Thymus (tissue), 11 donors: Measurements from ENCODE around the gene IRF4. TPM values are rescaled to one million over a fixed set of nuclear protein-coding genes. Genes with fewer than 3 reads are reported as not detected.

Experiments used
- DNase-seq, 9 donors: peaks; one replicate each; pipeline ENCODE4 v3.0.0-alpha.2; 2013; ENCODE audit warnings: low spot score in 9 of 9, low read depth in 6 of 9, missing footprints in 1 of 9
- H3K27ac ChIP-seq, 2 donors: one replicate each; pipeline ENCODE4 v1.5.1; 2013; ENCODE audit warnings: control low read depth in 1 of 2, low read depth in 1 of 2, low read length in 1 of 2, mild to moderate bottlenecking in 1 of 2, moderate library complexity in 1 of 2
- H3K27me3 ChIP-seq, 2 donors: one replicate each; pipeline ENCODE4 v1.5.1; 2013; ENCODE audit warnings: low read length in 1 of 2; ENCODE audit not compliant: control insufficient read depth in 2 of 2, insufficient read depth in 1 of 2
- H3K36me3 ChIP-seq, 2 donors: one replicate each; pipeline ENCODE4 v1.5.1; 2013; ENCODE audit warnings: low read length in 1 of 2, mild to moderate bottlenecking in 1 of 2, moderate library complexity in 1 of 2; ENCODE audit not compliant: control insufficient read depth in 2 of 2, insufficient read depth in 2 of 2
- H3K4me1 ChIP-seq, 2 donors: one replicate each; pipeline ENCODE4 v1.5.1; 2013; ENCODE audit warnings: low read length in 2 of 2; ENCODE audit not compliant: control insufficient read depth in 2 of 2, insufficient read depth in 2 of 2
- H3K4me3 ChIP-seq, 2 donors: one replicate each; pipeline ENCODE4 v1.5.1; 2013; ENCODE audit warnings: low read length in 2 of 2, control low read depth in 1 of 2, mild to moderate bottlenecking in 1 of 2
- H3K9me3 ChIP-seq, 2 donors: one replicate each; pipeline ENCODE4 v1.5.1; 2013; ENCODE audit warnings: low read length in 1 of 2, mild to moderate bottlenecking in 1 of 2; ENCODE audit not compliant: control insufficient read depth in 2 of 2, insufficient read depth in 1 of 2
- WGBS: extraction: QIAGEN DNeasy Blood & Tissue Kit; methylation state at CpG from one replicate; pipeline ENCODE4 v1.1.7; 2013; 5-methylcytosine and 5-hydroxymethylcytosine counted together
- polyA plus RNA-seq: library from polyadenylated mRNA; stranded (reverse); fragments of 200-250 nt; gene quantifications from one replicate; pipeline ENCODE4 v1.2.3, GENCODE V29; 2013
- total RNA-seq: library from RNA; stranded (reverse); fragments of 120-200 nt; gene quantifications from one replicate; pipeline ENCODE4 v1.2.4, GENCODE V29; 2013
- donor health status: healthy.

Gene IRF4
- total and polyA plus RNA-seq, 2 donors: 7.5 to 7.6 TPM

DNA sequence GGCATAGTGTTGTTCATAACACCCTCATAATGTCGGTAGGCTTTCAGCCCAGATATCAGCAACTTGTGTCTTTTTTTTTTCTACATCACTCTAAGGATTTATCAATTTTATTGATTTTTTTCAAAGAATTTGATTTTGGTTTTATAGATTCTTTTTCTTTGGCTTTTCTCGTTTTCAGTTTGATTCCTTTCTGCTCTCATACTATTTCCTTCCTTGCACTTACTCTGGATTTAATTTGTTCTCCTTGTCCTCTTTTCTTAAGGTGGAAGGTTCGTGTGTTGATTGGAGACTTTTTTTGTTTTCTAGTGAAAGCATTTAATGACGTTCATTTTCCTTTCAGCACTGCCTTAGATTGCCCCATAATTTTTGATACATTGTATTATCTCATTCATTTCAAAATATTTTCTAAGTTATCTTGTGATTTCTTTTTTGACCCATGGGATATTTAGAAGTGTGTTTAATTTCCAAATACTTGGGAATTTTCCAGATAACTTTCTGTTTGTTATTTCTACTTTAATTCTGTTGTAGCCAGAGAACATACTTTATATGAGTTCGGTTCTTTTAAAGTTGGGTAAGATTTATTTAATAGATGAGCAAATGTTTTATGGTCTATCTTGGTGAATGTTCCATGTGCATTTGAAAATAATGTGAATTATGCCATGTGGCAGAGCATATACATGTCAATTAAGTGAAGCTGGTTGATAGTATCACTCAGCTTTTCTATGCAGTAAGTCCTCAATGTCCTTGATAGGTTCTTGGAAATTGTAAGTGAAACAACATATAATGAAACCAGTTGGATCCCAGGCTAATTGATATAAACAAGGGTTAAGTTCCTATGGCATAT lies 62.8 kb downstream of the IRF4 start:
- H3K4me1 ChIP-seq: no peaks in the 10 kb centered on the region
- no peak overlapping the region for H3K27ac ChIP-seq
- H3K36me3 ChIP-seq: no peaks in the 10 kb centered on the region
- no peak overlapping the region for H3K4me3 ChIP-seq
- WGBS: 93% methylated on average over 5 of the region's 5 CpGs
- no peaks in the 10 kb centered on the region for H3K9me3 ChIP-seq
- DNase-seq: no peak
- peaks cover 0 to 4% of the 10 kb centered on the region in 2 donors for H3K27me3 ChIP-seq

DNA sequence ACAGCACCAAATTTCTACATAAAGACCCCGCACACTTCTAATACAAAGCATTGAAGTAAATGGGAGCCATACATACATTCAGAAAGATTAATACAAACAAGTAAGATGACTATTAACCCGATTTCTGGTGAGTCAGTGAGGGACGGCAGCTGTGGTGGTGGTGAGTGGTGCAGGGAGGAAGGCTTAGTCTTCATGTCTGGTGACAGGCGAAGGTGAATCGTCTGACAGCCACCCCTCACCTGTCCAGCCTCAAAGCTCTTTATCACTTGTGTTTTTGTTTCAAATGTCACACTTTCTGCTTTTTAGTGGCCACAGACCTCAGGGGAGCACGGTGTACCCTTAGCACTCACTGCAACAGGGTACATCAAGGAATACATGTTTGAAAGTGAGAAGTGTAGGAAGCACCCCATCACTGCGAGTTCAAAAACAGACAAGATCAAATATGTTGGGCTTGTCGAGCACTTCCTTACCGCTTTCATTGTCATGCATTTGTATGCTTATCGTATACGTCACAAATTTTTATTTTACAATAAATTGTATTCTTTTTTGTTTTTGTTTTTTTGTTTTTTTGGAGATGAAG lies 63.5 kb downstream of the IRF4 start:
- WGBS: 90% methylated on average over 11 of the region's 11 CpGs
- Histone ChIP-seq H3K4me3 (no peak overlapping the region), H3K9me3 (no peaks in the 10 kb centered on the region), H3K36me3 (no peaks in the 10 kb centered on the region), H3K27ac (no peak overlapping the region), H3K4me1 (no peaks in the 10 kb centered on the region), H3K27me3 (peaks cover 0 to 4% of the 10 kb centered on the region in 2 donors)
- DNase-seq: no peak

DNA sequence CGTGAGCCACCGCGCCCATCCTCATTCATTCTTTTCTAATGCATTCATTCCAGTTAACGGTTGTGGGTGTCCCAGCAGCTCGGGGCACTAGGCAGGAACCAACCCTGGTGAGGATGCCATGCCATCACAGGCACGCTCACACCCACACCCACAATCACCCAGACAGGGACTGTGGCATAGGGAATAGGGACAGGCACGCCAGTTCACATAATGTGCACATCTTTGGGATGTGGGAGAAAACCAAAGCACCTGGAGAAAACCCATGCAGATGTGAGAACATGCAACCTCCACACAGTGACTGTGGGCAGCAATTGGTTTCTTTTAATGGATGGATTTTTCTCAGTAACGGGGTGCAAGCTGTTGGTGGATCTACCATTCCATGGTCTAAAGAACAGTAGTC lies 64.3 kb downstream of the IRF4 start:
- peaks cover 0 to 4% of the 10 kb centered on the region in 2 donors for H3K27me3 ChIP-seq
- H3K27ac ChIP-seq: no peak overlapping the region
- no peaks in the 10 kb centered on the region for H3K36me3 ChIP-seq
- H3K4me3 ChIP-seq: no peak overlapping the region
- 97% methylated on average over 8 of the region's 8 CpGs for WGBS
- no peak for DNase-seq
- no peaks in the 10 kb centered on the region for H3K9me3 ChIP-seq
- H3K4me1 ChIP-seq: no peaks in the 10 kb centered on the region

DNA sequence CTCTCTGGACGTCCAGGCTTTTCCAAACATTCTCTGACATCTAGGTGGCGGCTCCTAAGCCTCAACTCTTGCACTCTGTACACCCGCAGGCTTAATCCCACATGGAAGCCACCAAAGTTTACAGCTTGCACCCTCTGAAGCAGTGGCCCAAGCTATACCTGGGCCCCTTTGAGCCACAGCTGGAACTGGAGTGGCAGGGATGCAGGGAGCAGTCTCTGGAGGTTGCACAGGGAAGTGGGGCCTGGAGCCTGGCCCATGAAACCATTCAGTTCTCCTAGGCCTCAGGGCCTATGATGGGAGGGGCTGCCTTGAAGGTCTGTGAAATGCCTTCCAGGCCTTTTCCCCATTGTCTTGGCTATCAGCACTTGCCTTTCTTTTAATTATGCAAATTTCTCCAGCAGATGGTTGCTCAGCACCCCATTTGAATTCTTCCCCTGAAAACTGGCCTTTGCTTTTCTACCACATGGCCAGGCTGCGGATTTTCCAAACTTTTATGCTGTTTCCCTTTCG lies 64.9 kb downstream of the IRF4 start:
- H3K36me3 ChIP-seq: no peaks in the 10 kb centered on the region
- no peak overlapping the region for H3K4me3 ChIP-seq
- DNase-seq: no peak
- H3K9me3 ChIP-seq: no peaks in the 10 kb centered on the region
- peaks cover 0 to 4% of the 10 kb centered on the region in 2 donors for H3K27me3 ChIP-seq
- no peaks in the 10 kb centered on the region for H3K4me1 ChIP-seq
- 97% methylated on average over 5 of the region's 5 CpGs for WGBS
- H3K27ac ChIP-seq: no peak overlapping the region

DNA sequence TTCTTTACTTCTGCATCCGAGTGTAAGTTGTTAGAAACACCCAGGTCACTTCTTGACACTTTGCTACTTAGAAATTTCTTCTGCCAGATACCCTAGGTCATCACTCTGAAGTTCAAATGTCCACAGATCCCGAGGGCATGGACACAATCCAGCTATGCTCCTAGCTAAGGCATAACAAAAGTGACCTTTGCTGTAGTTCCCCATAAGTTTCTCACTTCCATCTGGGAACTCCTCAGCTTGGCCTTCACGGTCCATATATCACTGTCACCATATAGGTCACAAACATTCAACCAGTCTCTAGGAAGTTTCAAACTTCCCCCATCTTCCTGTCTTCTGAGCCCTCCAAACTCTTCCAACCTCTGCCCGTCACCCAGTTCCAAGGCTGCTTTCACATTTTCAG lies 65.3 kb downstream of the IRF4 start:
- Histone ChIP-seq H3K27ac (no peak overlapping the region), H3K4me1 (no peaks in the 10 kb centered on the region), H3K9me3 (no peaks in the 10 kb centered on the region), H3K27me3 (peaks cover 0 to 4% of the 10 kb centered on the region in 2 donors), H3K36me3 (no peaks in the 10 kb centered on the region), H3K4me3 (no peak overlapping the region)
- DNase-seq: no peak
- WGBS: 93% methylated on average over 4 of the region's 4 CpGs

Other genes with a start within 250 kb of the IRF4 start
- gene DUSP22, start 99.3 kb upstream of the IRF4 start, total RNA-seq: 17.9 TPM
- gene DUSP22, start 99.3 kb upstream of the IRF4 start, polyA plus RNA-seq: 54.2 TPM